ENCODE measurements around the gene VMP1.
"Not testable (repeated sequence)": the region's sequence is repeated elsewhere in the genome, so short reads cannot be mapped to it uniquely, and the experiment has no call there.

- TF ChIP-seq REST (IDR thresholded peaks at IDR 0.05; ENCODE audit: insufficient read depth in 1 of 2, low read depth in 2 of 2, low read length in 1 of 2); CTCF (IDR thresholded peaks at IDR 0.05): not testable (repeated sequence)
Measured at GRCh38 chr17:59806322-59806721, 98.9 kb downstream of the VMP1 start.
